ENCODE results near the gene EBP. TPM values are rescaled to one million over a fixed set of nuclear protein-coding genes. Genes with fewer than 3 reads are reported as not detected.

The EBP gene
- total and polyA plus RNA-seq, 2 of the 8 experiments (the other 6 are each of a cell fraction or from before 2014, with no cell fraction given): 143 to 286 TPM

- no peak for TF ChIP-seq RXRA (IDR thresholded peaks at IDR 0.05; ENCODE audit: insufficient read depth, low read depth, low read length)
- TF ChIP-seq FOSL1 (IDR thresholded peaks at IDR 0.05; ENCODE audit: insufficient read depth, low read depth, low read length): no peak
- no peak for TF ChIP-seq CTBP2 (IDR thresholded peaks at IDR 0.05; ENCODE audit: borderline replicate concordance, insufficient read depth, insufficient read length, low read length)
These were observed 12.0 kb upstream of the EBP start (continued) for GRCh38 chrX:48509619-48510018.
